ENCODE results near the gene MGAT5B. TPM values are rescaled to one million over a fixed set of nuclear protein-coding genes. Genes with fewer than 3 reads are reported as not detected.

The MGAT5B gene
- total RNA-seq, 2 donors from 2014 or later = 0.28 to 1.4 TPM

- no peak for ATAC-seq (replicated peaks in 1 of 2)
- Mint-ChIP-seq H3K36me3 (ENCODE audit: insufficient read depth in 2 of 2) (no peaks in the 10 kb centered on the region), H3K4me1 (ENCODE audit: low read depth) (no peaks in the 10 kb centered on the region), H3K4me3 (no peak overlapping the region), H3K27ac (no peak overlapping the region), H3K9me3 (no peaks in the 10 kb centered on the region), H3K27me3 (ENCODE audit: low read depth) (no peaks in the 10 kb centered on the region)
- DNase-seq = no peak
Observed at GRCh38 chr17:76934561-76935320, 66.5 kb downstream of the MGAT5B start.

- Mint-ChIP-seq H3K9me3 (no peaks in the 10 kb centered on the region), H3K4me3 (no peak overlapping the region), H3K27me3 (ENCODE audit: low read depth) (no peaks in the 10 kb centered on the region), H3K36me3 (ENCODE audit: insufficient read depth in 2 of 2) (no peaks in the 10 kb centered on the region), H3K4me1 (ENCODE audit: low read depth) (no peaks in the 10 kb centered on the region), H3K27ac (no peak overlapping the region)
- ATAC-seq (replicated peaks in 1 of 2) (no peak), DNase-seq (no peak)
Observed at GRCh38 chr17:76935331-76935730, 67.1 kb downstream of the MGAT5B start.

GRCh38 chr17:76937238-76937637, 69.0 kb downstream of the MGAT5B start:
- Mint-ChIP-seq H3K36me3 (ENCODE audit: insufficient read depth in 2 of 2) (no peaks in the 10 kb centered on the region), H3K27me3 (ENCODE audit: low read depth) (no peaks in the 10 kb centered on the region), H3K4me3 (no peak overlapping the region), H3K27ac (no peak overlapping the region), H3K4me1 (ENCODE audit: low read depth) (no peaks in the 10 kb centered on the region), H3K9me3 (no peaks in the 10 kb centered on the region)
- no peak for ATAC-seq (replicated peaks in 1 of 2)
- no peak for DNase-seq

- DNase-seq = no peak
- no peak overlapping the region for H3K27ac Mint-ChIP-seq
- no peaks in the 10 kb centered on the region for H3K4me1 Mint-ChIP-seq (ENCODE audit: low read depth)
- H3K27me3 Mint-ChIP-seq (ENCODE audit: low read depth) = no peaks in the 10 kb centered on the region
- no peaks in the 10 kb centered on the region for H3K9me3 Mint-ChIP-seq
- H3K4me3 Mint-ChIP-seq = no peak overlapping the region
- no peak for ATAC-seq (replicated peaks in 1 of 2)
- H3K36me3 Mint-ChIP-seq (ENCODE audit: insufficient read depth in 2 of 2) = no peaks in the 10 kb centered on the region
Observed at GRCh38 chr17:76938009-76938408, 69.8 kb downstream of the MGAT5B start.

- Mint-ChIP-seq H3K4me1 (ENCODE audit: low read depth) (no peaks in the 10 kb centered on the region), H3K9me3 (no peaks in the 10 kb centered on the region), H3K36me3 (ENCODE audit: insufficient read depth in 2 of 2) (no peaks in the 10 kb centered on the region), H3K4me3 (no peak overlapping the region), H3K27me3 (ENCODE audit: low read depth) (no peaks in the 10 kb centered on the region), H3K27ac (no peak overlapping the region)
- no peak for ATAC-seq (replicated peaks in 1 of 2)
- DNase-seq = no peak
Observed at GRCh38 chr17:76940295-76940694, 72.1 kb downstream of the MGAT5B start.

GRCh38 chr17:76940738-76941350, 72.6 kb downstream of the MGAT5B start:
- H3K27me3 Mint-ChIP-seq (ENCODE audit: low read depth) = no peaks in the 10 kb centered on the region
- no peaks in the 10 kb centered on the region for H3K9me3 Mint-ChIP-seq
- no peak overlapping the region for H3K4me3 Mint-ChIP-seq
- ATAC-seq (replicated peaks in 1 of 2) (no peak), DNase-seq (peak in 1 of 2 donors; percentile 19)
- H3K27ac Mint-ChIP-seq = no peak overlapping the region
- no peaks in the 10 kb centered on the region for H3K36me3 Mint-ChIP-seq (ENCODE audit: insufficient read depth in 2 of 2)
- H3K4me1 Mint-ChIP-seq (ENCODE audit: low read depth) = no peaks in the 10 kb centered on the region

- H3K4me3 Mint-ChIP-seq = no peak overlapping the region
- no peaks in the 10 kb centered on the region for H3K27me3 Mint-ChIP-seq (ENCODE audit: low read depth)
- no peaks in the 10 kb centered on the region for H3K36me3 Mint-ChIP-seq (ENCODE audit: insufficient read depth in 2 of 2)
- ATAC-seq (replicated peaks in 1 of 2) (no peak), DNase-seq (no peak)
- H3K4me1 Mint-ChIP-seq (ENCODE audit: low read depth) = no peaks in the 10 kb centered on the region
- no peak overlapping the region for H3K27ac Mint-ChIP-seq
- H3K9me3 Mint-ChIP-seq = no peaks in the 10 kb centered on the region
Observed at GRCh38 chr17:76943202-76943601, 75.0 kb downstream of the MGAT5B start.

- DNase-seq (no peak), ATAC-seq (replicated peaks in 1 of 2) (no peak)
- no peak overlapping the region for H3K27ac Mint-ChIP-seq
- no peak overlapping the region for H3K4me3 Mint-ChIP-seq
- no peaks in the 10 kb centered on the region for H3K36me3 Mint-ChIP-seq (ENCODE audit: insufficient read depth in 2 of 2)
- H3K9me3 Mint-ChIP-seq = no peaks in the 10 kb centered on the region
- H3K27me3 Mint-ChIP-seq (ENCODE audit: low read depth) = no peaks in the 10 kb centered on the region
- H3K4me1 Mint-ChIP-seq (ENCODE audit: low read depth) = no peaks in the 10 kb centered on the region
Observed at GRCh38 chr17:76943781-76944213, 75.6 kb downstream of the MGAT5B start.

- Mint-ChIP-seq H3K36me3 (ENCODE audit: insufficient read depth in 2 of 2) (no peaks in the 10 kb centered on the region), H3K9me3 (no peaks in the 10 kb centered on the region), H3K4me3 (no peak overlapping the region), H3K27ac (no peak overlapping the region), H3K4me1 (ENCODE audit: low read depth) (no peaks in the 10 kb centered on the region), H3K27me3 (ENCODE audit: low read depth) (no peaks in the 10 kb centered on the region)
- no peak for DNase-seq
- no peak for ATAC-seq (replicated peaks in 1 of 2)
Observed at GRCh38 chr17:76944477-76944876, 76.3 kb downstream of the MGAT5B start.

GRCh38 chr17:76946111-76946771, 78.0 kb downstream of the MGAT5B start:
- ATAC-seq (replicated peaks in 1 of 2) = no peak
- no peak for DNase-seq
- no peaks in the 10 kb centered on the region for H3K36me3 Mint-ChIP-seq (ENCODE audit: insufficient read depth in 2 of 2)
- no peaks in the 10 kb centered on the region for H3K4me1 Mint-ChIP-seq (ENCODE audit: low read depth)
- H3K27me3 Mint-ChIP-seq (ENCODE audit: low read depth) = no peaks in the 10 kb centered on the region
- no peak overlapping the region for H3K4me3 Mint-ChIP-seq
- H3K9me3 Mint-ChIP-seq = no peaks in the 10 kb centered on the region
- no peak overlapping the region for H3K27ac Mint-ChIP-seq

GRCh38 chr17:76946772-76947135, 78.5 kb downstream of the MGAT5B start:
- ATAC-seq (replicated peaks in 1 of 2) (no peak), DNase-seq (no peak)
- Mint-ChIP-seq H3K27me3 (ENCODE audit: low read depth) (no peaks in the 10 kb centered on the region), H3K4me3 (no peak overlapping the region), H3K9me3 (no peaks in the 10 kb centered on the region), H3K27ac (no peak overlapping the region), H3K36me3 (ENCODE audit: insufficient read depth in 2 of 2) (no peaks in the 10 kb centered on the region), H3K4me1 (ENCODE audit: low read depth) (no peaks in the 10 kb centered on the region)

- no peak for ATAC-seq (replicated peaks in 1 of 2)
Observed at GRCh38 chr17:76947309-76947708, 79.1 kb downstream of the MGAT5B start.

GRCh38 chr17:76947771-76948170, 79.6 kb downstream of the MGAT5B start:
- no peak overlapping the region for H3K27ac Mint-ChIP-seq
- H3K36me3 Mint-ChIP-seq (ENCODE audit: insufficient read depth in 2 of 2) = no peaks in the 10 kb centered on the region
- no peaks in the 10 kb centered on the region for H3K4me1 Mint-ChIP-seq (ENCODE audit: low read depth)
- no peaks in the 10 kb centered on the region for H3K9me3 Mint-ChIP-seq
- no peak overlapping the region for H3K4me3 Mint-ChIP-seq
- DNase-seq (no peak), ATAC-seq (replicated peaks in 1 of 2) (no peak)
- H3K27me3 Mint-ChIP-seq (ENCODE audit: low read depth) = no peaks in the 10 kb centered on the region

More at GRCh38 chr17:76947309-76947708, 79.1 kb downstream of the MGAT5B start:
- Mint-ChIP-seq H3K27ac (no peak overlapping the region), H3K9me3 (no peaks in the 10 kb centered on the region), H3K36me3 (ENCODE audit: insufficient read depth in 2 of 2) (no peaks in the 10 kb centered on the region), H3K27me3 (ENCODE audit: low read depth) (no peaks in the 10 kb centered on the region), H3K4me3 (no peak overlapping the region), H3K4me1 (ENCODE audit: low read depth) (no peaks in the 10 kb centered on the region)
- DNase-seq = no peak

Measured in activated T-cell treated with anti-CD3 and anti-CD28 coated beads, Interleukin-2, amount 50 U/mL, for 72 hours (primary cell).